Activated naive CD8-positive, alpha-beta T cell (primary cell): ENCODE measurements around the gene MYOM1.

Experiments used
- H3K27ac Mint-ChIP-seq: one replicate; pipeline ENCODE4 v1.8.0; 2021; ENCODE audit warnings: mixed read lengths
- H3K27me3 Mint-ChIP-seq: one replicate; pipeline ENCODE4 v1.8.0; 2021; ENCODE audit warnings: mixed read lengths
- H3K36me3 Mint-ChIP-seq: one replicate; pipeline ENCODE4 v1.8.0; 2021; ENCODE audit warnings: mixed read lengths
- H3K4me1 Mint-ChIP-seq: one replicate; pipeline ENCODE4 v1.8.0; 2021; ENCODE audit warnings: low read depth, mixed read lengths
- H3K4me3 Mint-ChIP-seq: one replicate; pipeline ENCODE4 v1.8.0; 2021; ENCODE audit warnings: mild to moderate bottlenecking, mixed read lengths
- H3K9me3 Mint-ChIP-seq: one replicate; pipeline ENCODE4 v1.8.0; 2021; ENCODE audit warnings: low read depth, mixed read lengths

Gene MYOM1

GRCh38 chr18:3255611-3256165 lies 35.9 kb upstream of the MYOM1 start:
- H3K27me3 Mint-ChIP-seq: no peaks in the 10 kb centered on the region
- peaks cover 30% of the 10 kb centered on the region for H3K36me3 Mint-ChIP-seq
- no peak overlapping the region for H3K4me3 Mint-ChIP-seq
- peak overlapping the region; percentile 70 for H3K27ac Mint-ChIP-seq
- H3K4me1 Mint-ChIP-seq: peaks cover 90% of the 10 kb centered on the region
- no peaks in the 10 kb centered on the region for H3K9me3 Mint-ChIP-seq

GRCh38 chr18:3254725-3255124 lies 35.0 kb upstream of the MYOM1 start:
- peak overlapping the region; percentile 88 for H3K27ac Mint-ChIP-seq
- no peaks in the 10 kb centered on the region for H3K9me3 Mint-ChIP-seq
- no peak overlapping the region for H3K4me3 Mint-ChIP-seq
- peaks cover 89% of the 10 kb centered on the region for H3K4me1 Mint-ChIP-seq
- H3K36me3 Mint-ChIP-seq: peaks cover 30% of the 10 kb centered on the region
- H3K27me3 Mint-ChIP-seq: no peaks in the 10 kb centered on the region

GRCh38 chr18:3252843-3253242 lies 33.1 kb upstream of the MYOM1 start:
- Mint-ChIP-seq H3K36me3 (peaks cover 31% of the 10 kb centered on the region), H3K27ac (peak overlapping the region; percentile 88), H3K9me3 (no peaks in the 10 kb centered on the region), H3K27me3 (no peaks in the 10 kb centered on the region), H3K4me1 (peaks cover 76% of the 10 kb centered on the region), H3K4me3 (peak overlapping the region; percentile 62)

- H3K27ac Mint-ChIP-seq: peak overlapping the region; percentile 88
- no peaks in the 10 kb centered on the region for H3K9me3 Mint-ChIP-seq
- peaks cover 67% of the 10 kb centered on the region for H3K4me1 Mint-ChIP-seq
These were observed 32.2 kb upstream of the MYOM1 start for GRCh38 chr18:3251963-3252277.

GRCh38 chr18:3251249-3251962 lies 31.6 kb upstream of the MYOM1 start:
- H3K4me1 Mint-ChIP-seq: peaks cover 65% of the 10 kb centered on the region
- peaks cover 26% of the 10 kb centered on the region for H3K36me3 Mint-ChIP-seq
- no peaks in the 10 kb centered on the region for H3K27me3 Mint-ChIP-seq
- peak overlapping the region; percentile 88 for H3K27ac Mint-ChIP-seq
- no peaks in the 10 kb centered on the region for H3K9me3 Mint-ChIP-seq
- H3K4me3 Mint-ChIP-seq: peak overlapping the region; percentile 73

More at GRCh38 chr18:3251963-3252277, 32.2 kb upstream of the MYOM1 start:
- Mint-ChIP-seq H3K36me3 (peaks cover 26% of the 10 kb centered on the region), H3K4me3 (peak overlapping the region; percentile 73), H3K27me3 (no peaks in the 10 kb centered on the region)

GRCh38 chr18:3250237-3251107 lies 30.7 kb upstream of the MYOM1 start:
- no peaks in the 10 kb centered on the region for H3K9me3 Mint-ChIP-seq
- H3K4me1 Mint-ChIP-seq: peaks cover 67% of the 10 kb centered on the region
- H3K27ac Mint-ChIP-seq: peak overlapping the region; percentile 93
- peaks cover 22% of the 10 kb centered on the region for H3K36me3 Mint-ChIP-seq
- peak overlapping the region; percentile 97 for H3K4me3 Mint-ChIP-seq
- H3K27me3 Mint-ChIP-seq: no peaks in the 10 kb centered on the region

GRCh38 chr18:3248658-3249359 lies 29.0 kb upstream of the MYOM1 start:
- Mint-ChIP-seq H3K27ac (peak overlapping the region; percentile 93), H3K4me1 (peaks cover 61% of the 10 kb centered on the region), H3K9me3 (no peaks in the 10 kb centered on the region), H3K4me3 (peak overlapping the region; percentile 97), H3K36me3 (peaks cover 14% of the 10 kb centered on the region), H3K27me3 (no peaks in the 10 kb centered on the region)

GRCh38 chr18:3248062-3248657 lies 28.4 kb upstream of the MYOM1 start:
- H3K4me3 Mint-ChIP-seq: peak overlapping the region; percentile 97
- H3K36me3 Mint-ChIP-seq: peaks cover 9% of the 10 kb centered on the region
- H3K9me3 Mint-ChIP-seq: peaks cover 2% of the 10 kb centered on the region
- H3K27me3 Mint-ChIP-seq: no peaks in the 10 kb centered on the region
- peaks cover 57% of the 10 kb centered on the region for H3K4me1 Mint-ChIP-seq
- H3K27ac Mint-ChIP-seq: peak overlapping the region; percentile 93

- H3K27me3 Mint-ChIP-seq: no peaks in the 10 kb centered on the region
- H3K36me3 Mint-ChIP-seq: peaks cover 6% of the 10 kb centered on the region
- H3K9me3 Mint-ChIP-seq: peaks cover 4% of the 10 kb centered on the region
- H3K4me1 Mint-ChIP-seq: peaks cover 50% of the 10 kb centered on the region
- H3K27ac Mint-ChIP-seq: peak within 1 kb of the TSS; percentile 99
- H3K4me3 Mint-ChIP-seq: peak within 1 kb of the TSS; percentile 97
These were observed 27.7 kb upstream of the MYOM1 start, which contains the start of gene MYL12A for GRCh38 chr18:3247240-3248061. TSS of gene MYL12A (plus strand) at chr18:3247801. CDS start at chr18:3253248, 5,447 bp downstream.

- peaks cover 8% of the 10 kb centered on the region for H3K9me3 Mint-ChIP-seq
- H3K4me3 Mint-ChIP-seq: peak overlapping the region; percentile 97
- H3K27me3 Mint-ChIP-seq: no peaks in the 10 kb centered on the region
- peak overlapping the region; percentile 99 for H3K27ac Mint-ChIP-seq
- H3K4me1 Mint-ChIP-seq: peaks cover 43% of the 10 kb centered on the region
- H3K36me3 Mint-ChIP-seq: peaks cover 11% of the 10 kb centered on the region
These were observed 27.0 kb upstream of the MYOM1 start for GRCh38 chr18:3246635-3247239.

- no peaks in the 10 kb centered on the region for H3K27me3 Mint-ChIP-seq
- H3K27ac Mint-ChIP-seq: peak overlapping the region; percentile 99
- peaks cover 37% of the 10 kb centered on the region for H3K4me1 Mint-ChIP-seq
- peak overlapping the region; percentile 97 for H3K4me3 Mint-ChIP-seq
- peaks cover 11% of the 10 kb centered on the region for H3K36me3 Mint-ChIP-seq
- peaks cover 8% of the 10 kb centered on the region for H3K9me3 Mint-ChIP-seq
These were observed 26.3 kb upstream of the MYOM1 start for GRCh38 chr18:3245853-3246634.

- H3K27me3 Mint-ChIP-seq: no peaks in the 10 kb centered on the region
- H3K27ac Mint-ChIP-seq: peak overlapping the region; percentile 99
- peaks cover 18% of the 10 kb centered on the region for H3K36me3 Mint-ChIP-seq
- H3K4me3 Mint-ChIP-seq: peak overlapping the region; percentile 97
- H3K9me3 Mint-ChIP-seq: peaks cover 8% of the 10 kb centered on the region
- peaks cover 31% of the 10 kb centered on the region for H3K4me1 Mint-ChIP-seq
These were observed 25.4 kb upstream of the MYOM1 start for GRCh38 chr18:3245185-3245564.

GRCh38 chr18:3238742-3239141 lies 19.0 kb upstream of the MYOM1 start:
- H3K27ac Mint-ChIP-seq: no peak overlapping the region

More at GRCh38 chr18:3238742-3239141, 19.0 kb upstream of the MYOM1 start:
- H3K4me3 Mint-ChIP-seq: no peak overlapping the region
- peaks cover 14% of the 10 kb centered on the region for H3K36me3 Mint-ChIP-seq
- H3K27me3 Mint-ChIP-seq: no peaks in the 10 kb centered on the region
- H3K9me3 Mint-ChIP-seq: peaks cover 8% of the 10 kb centered on the region
- peaks cover 4% of the 10 kb centered on the region for H3K4me1 Mint-ChIP-seq
